Brain microvascular endothelial cell (primary cell): Measurements from ENCODE around the gene TC2N.
"Not testable (repeated sequence)": the region's sequence is repeated elsewhere in the genome, so short reads cannot be mapped to it uniquely, and the experiment has no call there.

ENCODE experiments used
- DNase-seq: peaks from one replicate; pipeline ENCODE4 v3.0.0-alpha.2; 2020
- H3K27ac ChIP-seq: fragments of 250-450 bp; sonication (Bioruptor Pico); 2 replicates; pipeline ENCODE4 v1.5.1; 2020; ENCODE audit warnings: mild to moderate bottlenecking, moderate library complexity
- H3K27me3 ChIP-seq: fragments of 250-450 bp; sonication (Bioruptor Pico); replicated peaks from 2 replicates; pipeline ENCODE4 v1.5.1; 2020; ENCODE audit warnings: mild to moderate bottlenecking
- H3K36me3 ChIP-seq: fragments of 250-450 bp; sonication (Bioruptor Pico); replicated peaks from 2 replicates; pipeline ENCODE4 v1.5.1; 2020; ENCODE audit warnings: mild to moderate bottlenecking
- H3K4me3 ChIP-seq: 2 replicates; pipeline ENCODE4 v1.5.1; 2011; ENCODE audit warnings: low read depth, mild to moderate bottlenecking, control low read depth, low read length, moderate library complexity
- in situ Hi-C: cut with HindIII; loops from 2 replicates; pipeline ENCODE4 v1.10.0; 2017; ENCODE audit warnings: low sequenced_read_pairs, low pct_ligation_motif_present
- TF ChIP-seq, protein P1 (sequence below): IDR thresholded peaks from 2 replicates; pipeline ENCODE4 v1.5.1; 2011; ENCODE audit warnings: low read depth, mild to moderate bottlenecking, moderate library complexity, low read length, control low read depth, inconsistent platforms; ENCODE audit errors: missing control alignments

The TC2N gene

DNA sequence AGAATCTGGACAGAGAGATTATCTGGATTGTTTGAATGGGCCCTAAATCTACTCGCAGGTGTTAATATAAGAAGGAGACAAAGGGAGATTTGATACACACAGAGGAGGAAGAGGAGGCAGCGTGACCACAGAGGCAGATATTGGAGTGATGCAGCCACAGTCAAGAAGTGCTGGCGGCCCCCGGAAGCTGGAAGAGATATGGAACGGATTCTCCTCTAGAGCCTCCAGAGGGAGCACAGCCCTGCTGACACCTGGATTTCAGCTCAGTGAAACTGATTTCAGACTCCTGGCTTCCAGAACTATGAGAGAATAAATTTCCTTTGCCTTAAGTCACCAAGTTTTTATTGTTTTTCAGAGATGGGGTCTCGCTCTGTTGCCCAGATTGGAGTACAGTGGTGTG is 9.2 kb upstream of the TC2N start:
- no peaks in the 10 kb centered on the region for H3K36me3 ChIP-seq
- DNase-seq = no peak
- no peaks in the 10 kb centered on the region for H3K27me3 ChIP-seq
- no peak overlapping the region for H3K4me3 ChIP-seq
- in situ Hi-C loops = no loop called here
- no peak overlapping the region for H3K27ac ChIP-seq
- TF ChIP-seq, protein P1, sequence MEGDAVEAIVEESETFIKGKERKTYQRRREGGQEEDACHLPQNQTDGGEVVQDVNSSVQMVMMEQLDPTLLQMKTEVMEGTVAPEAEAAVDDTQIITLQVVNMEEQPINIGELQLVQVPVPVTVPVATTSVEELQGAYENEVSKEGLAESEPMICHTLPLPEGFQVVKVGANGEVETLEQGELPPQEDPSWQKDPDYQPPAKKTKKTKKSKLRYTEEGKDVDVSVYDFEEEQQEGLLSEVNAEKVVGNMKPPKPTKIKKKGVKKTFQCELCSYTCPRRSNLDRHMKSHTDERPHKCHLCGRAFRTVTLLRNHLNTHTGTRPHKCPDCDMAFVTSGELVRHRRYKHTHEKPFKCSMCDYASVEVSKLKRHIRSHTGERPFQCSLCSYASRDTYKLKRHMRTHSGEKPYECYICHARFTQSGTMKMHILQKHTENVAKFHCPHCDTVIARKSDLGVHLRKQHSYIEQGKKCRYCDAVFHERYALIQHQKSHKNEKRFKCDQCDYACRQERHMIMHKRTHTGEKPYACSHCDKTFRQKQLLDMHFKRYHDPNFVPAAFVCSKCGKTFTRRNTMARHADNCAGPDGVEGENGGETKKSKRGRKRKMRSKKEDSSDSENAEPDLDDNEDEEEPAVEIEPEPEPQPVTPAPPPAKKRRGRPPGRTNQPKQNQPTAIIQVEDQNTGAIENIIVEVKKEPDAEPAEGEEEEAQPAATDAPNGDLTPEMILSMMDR = no peak

GRCh38 chr14:91875525-91876286 is 8.4 kb upstream of the TC2N start:
- no peaks in the 10 kb centered on the region for H3K27me3 ChIP-seq
- in situ Hi-C loops = no loop called here
- no peaks in the 10 kb centered on the region for H3K36me3 ChIP-seq
- TF ChIP-seq, protein P1 = no peak
- H3K27ac ChIP-seq = no peak overlapping the region
- H3K4me3 ChIP-seq = no peak overlapping the region
- DNase-seq = no peak

DNA sequence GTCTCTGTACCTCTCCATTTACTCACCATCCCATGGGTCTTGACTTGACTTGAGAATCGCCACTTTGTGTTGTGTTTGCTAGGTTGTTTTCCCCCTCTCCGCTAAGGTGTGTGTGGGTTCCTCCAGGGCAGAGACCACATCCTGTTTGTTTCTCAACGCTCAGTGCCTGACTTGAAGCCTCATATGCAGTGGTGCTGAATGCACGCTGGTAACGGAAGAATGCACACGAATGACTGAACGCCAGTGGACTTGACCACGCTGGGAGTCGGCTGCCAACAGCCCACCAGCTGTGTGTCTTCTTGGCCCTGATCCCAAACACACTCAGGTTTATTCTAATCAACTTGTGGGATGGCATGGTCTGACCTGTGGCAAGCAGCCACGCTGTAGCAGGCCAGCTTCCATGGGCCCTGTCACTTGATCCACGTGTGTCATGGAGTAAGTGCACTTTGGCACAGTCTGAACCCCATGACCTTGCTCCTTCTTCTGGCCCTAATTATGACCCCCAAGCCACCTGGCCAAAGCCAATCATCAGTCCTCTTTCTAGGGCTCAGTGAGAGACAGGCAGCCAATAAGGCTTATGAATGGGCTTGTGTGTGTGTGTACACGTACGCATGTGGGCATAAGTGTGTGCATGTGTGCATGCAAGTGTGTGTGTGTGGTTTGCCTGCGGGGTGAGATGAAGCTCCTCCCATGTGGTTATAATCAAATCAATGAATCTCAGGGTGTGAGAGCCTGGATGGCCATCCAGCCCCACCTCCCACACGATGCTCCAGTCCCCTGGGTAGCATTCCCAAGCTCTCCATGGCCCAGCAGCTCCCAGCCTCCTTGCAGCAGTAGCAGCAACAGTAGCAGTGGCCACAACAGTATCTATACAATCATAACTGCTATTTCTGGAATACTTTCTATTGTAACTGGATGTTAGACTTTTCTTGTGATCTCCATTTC is 6.4 kb upstream of the TC2N start:
- Histone ChIP-seq H3K27ac (no peak overlapping the region), H3K36me3 (no peaks in the 10 kb centered on the region), H3K27me3 (no peaks in the 10 kb centered on the region), H3K4me3 (no peak overlapping the region)
- DNase-seq = no peak
- in situ Hi-C loops = no loop called here
- TF ChIP-seq, protein P1 = no peak

DNA sequence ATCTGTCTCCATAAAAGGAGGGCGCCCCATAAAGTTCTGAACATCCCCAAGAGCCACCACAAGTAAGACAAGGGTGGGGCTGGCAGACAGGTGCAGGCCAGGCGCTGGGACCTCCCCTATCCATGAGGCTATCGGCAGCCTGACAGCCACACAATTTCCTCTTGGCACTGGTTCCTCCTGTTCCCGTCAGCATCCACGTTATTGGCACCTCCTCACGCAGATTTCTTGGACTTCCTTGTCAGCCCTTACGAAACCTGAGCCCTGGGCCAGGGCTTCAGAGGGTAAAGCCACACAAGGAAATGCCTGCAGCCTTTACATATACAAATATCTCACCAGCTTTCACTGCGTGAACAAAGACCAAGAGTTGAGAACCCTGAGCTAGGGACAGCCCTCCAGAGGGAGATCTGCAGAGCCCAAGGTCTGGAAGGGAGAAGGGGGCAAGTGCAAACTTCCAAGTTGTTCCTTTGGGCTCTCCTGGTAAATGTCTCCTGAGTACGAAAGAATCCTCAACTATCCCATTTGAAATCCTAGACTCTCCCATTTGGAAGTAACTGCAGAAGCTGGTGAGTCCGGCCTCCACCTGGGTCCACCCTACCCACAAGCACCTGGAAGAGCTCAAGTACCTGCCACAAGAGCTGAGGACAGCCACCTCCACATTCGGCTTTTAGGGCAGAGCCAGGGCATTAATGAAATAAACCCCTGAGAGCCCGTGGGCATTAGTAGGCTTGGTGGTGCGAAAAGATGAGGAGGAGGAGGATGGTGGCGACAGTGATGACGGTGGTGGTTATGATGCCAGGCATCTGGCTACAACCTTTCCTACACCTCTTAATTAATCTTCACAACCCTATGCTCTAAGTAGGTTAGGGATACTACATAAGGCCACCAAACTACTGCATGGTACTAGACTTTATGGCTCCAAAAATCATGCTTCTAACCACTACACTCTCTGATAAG is 5.5 kb upstream of the TC2N start:
- in situ Hi-C loops = no loop called here
- H3K4me3 ChIP-seq = no peak overlapping the region
- no peaks in the 10 kb centered on the region for H3K27me3 ChIP-seq
- H3K27ac ChIP-seq = no peak overlapping the region
- no peak for DNase-seq
- TF ChIP-seq, protein P1 = no peak
- no peaks in the 10 kb centered on the region for H3K36me3 ChIP-seq

DNA sequence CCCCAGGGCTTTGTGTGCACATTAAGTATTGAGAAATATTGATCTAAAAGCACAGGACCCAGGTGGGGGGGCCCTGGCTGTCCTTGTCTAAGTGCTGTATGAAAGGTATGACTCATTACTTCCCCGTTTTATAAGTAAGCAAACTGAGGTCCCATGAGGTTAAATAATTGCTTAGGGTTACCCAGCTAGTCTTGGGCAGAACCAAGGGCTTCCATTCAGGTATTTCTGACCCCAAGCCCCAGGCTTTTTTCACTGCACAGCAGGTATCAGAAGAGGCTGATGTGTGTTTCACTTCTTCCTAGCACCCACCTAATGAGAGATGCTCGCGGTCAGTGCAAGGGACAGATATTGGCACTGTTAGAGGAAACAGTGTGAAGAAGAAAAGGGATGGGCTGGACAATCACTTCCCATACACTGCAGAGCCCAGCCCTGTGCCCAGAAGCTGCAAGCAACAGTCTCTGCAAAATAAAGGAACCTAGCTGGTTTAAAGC is 4.7 kb upstream of the TC2N start:
- no peak for DNase-seq
- Histone ChIP-seq H3K36me3 (no peaks in the 10 kb centered on the region), H3K4me3 (no peak overlapping the region), H3K27ac (no peak overlapping the region), H3K27me3 (no peaks in the 10 kb centered on the region)
- TF ChIP-seq, protein P1 = no peak
- in situ Hi-C loops = no loop called here

DNA sequence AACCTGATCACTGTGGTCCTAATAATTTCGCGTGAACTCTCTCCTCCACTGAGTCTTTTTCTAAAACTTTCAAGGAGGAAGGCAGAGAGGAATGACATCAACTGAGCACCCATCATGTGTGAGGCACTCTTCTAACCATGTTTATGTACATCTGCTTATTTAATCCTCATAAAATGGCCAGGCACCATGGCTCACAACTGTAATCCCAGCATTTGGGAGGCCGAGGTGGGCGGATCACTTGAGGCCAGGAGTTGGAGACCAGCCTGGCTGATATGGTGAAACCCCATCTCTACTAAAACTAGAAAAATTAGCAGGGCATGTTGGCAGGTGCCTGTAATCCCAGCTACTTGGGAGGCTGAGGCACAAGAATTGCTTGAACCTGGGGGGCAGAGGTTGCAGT is 4.1 kb upstream of the TC2N start:
- H3K4me3 ChIP-seq, DNase-seq, H3K27me3 ChIP-seq, H3K36me3 ChIP-seq, H3K27ac ChIP-seq, in situ Hi-C loops: not testable (repeated sequence)
